ENCODE results near the gene ZNF439.

ZNF439 gene

GRCh38 chr19:11881151-11881800, 32.8 kb downstream of the ZNF439 start:
- no peak for TF ChIP-seq EZH2 (IDR thresholded peaks at IDR 0.05; ENCODE audit: borderline replicate concordance, low read depth, low read length, severe bottlenecking)
- TF ChIP-seq CTCF (IDR thresholded peaks at IDR 0.05; ENCODE audit: borderline replicate concordance, extremely low read depth, low read length, poor library complexity, severe bottlenecking), result peak; percentile 93
- Histone ChIP-seq H3K4me2 (ENCODE audit: insufficient read depth, low read length) (peak overlapping the region; percentile 32; the same call in 1 of the 2 replicates), H3K36me3 (ENCODE audit: insufficient read depth, low read length) (no peaks in the 10 kb centered on the region), H3K79me2 (ENCODE audit: insufficient read depth, low read length) (no peaks in the 10 kb centered on the region), H2AFZ (ENCODE audit: low read depth, low read length) (no peak overlapping the region), H3K9ac (ENCODE audit: low read depth, low read length) (no peak overlapping the region), H3K4me3 (ENCODE audit: low read depth in 1 of 2, low read length in 2 of 2) (no peak overlapping the region), H3K27ac (ENCODE audit: low read length) (no peak overlapping the region), H3K4me1 (ENCODE audit: insufficient read depth, low read length) (peaks cover 3% of the 10 kb centered on the region; the same call in 1 of the 2 replicates), H3K9me3 (ENCODE audit: insufficient read depth, low read length, severe bottlenecking) (no peaks in the 10 kb centered on the region), H4K20me1 (ENCODE audit: insufficient read depth, low read length) (no peaks in the 10 kb centered on the region), H3K27me3 (ENCODE audit: insufficient read depth, low read length, poor library complexity) (no peaks in the 10 kb centered on the region)
- DNase-seq, result peak; percentile 75
- ATAC-seq (ENCODE audit: insufficient read depth, low read depth), result peak; percentile 90

GRCh38 chr19:11882606-11883005, 34.1 kb downstream of the ZNF439 start:
- Histone ChIP-seq H3K4me3 (ENCODE audit: low read depth in 1 of 2, low read length in 2 of 2) (no peak overlapping the region), H3K27ac (ENCODE audit: low read length) (no peak overlapping the region), H3K27me3 (ENCODE audit: insufficient read depth, low read length, poor library complexity) (no peaks in the 10 kb centered on the region), H4K20me1 (ENCODE audit: insufficient read depth, low read length) (no peaks in the 10 kb centered on the region), H3K9ac (ENCODE audit: low read depth, low read length) (no peak overlapping the region), H3K79me2 (ENCODE audit: insufficient read depth, low read length) (no peaks in the 10 kb centered on the region), H3K36me3 (ENCODE audit: insufficient read depth, low read length) (no peaks in the 10 kb centered on the region), H3K4me1 (ENCODE audit: insufficient read depth, low read length) (peaks cover 11% of the 10 kb centered on the region), H3K9me3 (ENCODE audit: insufficient read depth, low read length, severe bottlenecking) (no peaks in the 10 kb centered on the region), H2AFZ (ENCODE audit: low read depth, low read length) (no peak overlapping the region), H3K4me2 (ENCODE audit: insufficient read depth, low read length) (no peak overlapping the region)
- no peak for DNase-seq
- ATAC-seq (ENCODE audit: insufficient read depth, low read depth), result no peak
- no peak for TF ChIP-seq EZH2 (IDR thresholded peaks at IDR 0.05; ENCODE audit: borderline replicate concordance, low read depth, low read length, severe bottlenecking)
- no peak for TF ChIP-seq CTCF (IDR thresholded peaks at IDR 0.05; ENCODE audit: borderline replicate concordance, extremely low read depth, low read length, poor library complexity, severe bottlenecking)

- peak overlapping the region; percentile 71; the same call in 1 of the 2 replicates for H3K9ac ChIP-seq (ENCODE audit: low read depth, low read length)
- peak overlapping the region in 1 of 2 experiments; percentile 81; a peak in 3 of 4 replicates for H3K4me3 ChIP-seq (ENCODE audit: low read depth in 1 of 2, low read length in 2 of 2)
- H3K36me3 ChIP-seq (ENCODE audit: insufficient read depth, low read length), result no peaks in the 10 kb centered on the region
- no peak for DNase-seq
- peaks cover 24% of the 10 kb centered on the region for H3K4me1 ChIP-seq (ENCODE audit: insufficient read depth, low read length)
- no peaks in the 10 kb centered on the region for H4K20me1 ChIP-seq (ENCODE audit: insufficient read depth, low read length)
- H3K79me2 ChIP-seq (ENCODE audit: insufficient read depth, low read length), result peaks cover 2% of the 10 kb centered on the region; the same call in 1 of the 2 replicates
- H3K27me3 ChIP-seq (ENCODE audit: insufficient read depth, low read length, poor library complexity), result no peaks in the 10 kb centered on the region
- peak overlapping the region; percentile 89 for H3K4me2 ChIP-seq (ENCODE audit: insufficient read depth, low read length)
- H3K27ac ChIP-seq (ENCODE audit: low read length), result peak overlapping the region; percentile 50; the same call in 1 of the 2 replicates
- no peaks in the 10 kb centered on the region for H3K9me3 ChIP-seq (ENCODE audit: insufficient read depth, low read length, severe bottlenecking)
- ATAC-seq (ENCODE audit: insufficient read depth, low read depth), result peak; percentile 39; the same call in 2 of the 3 replicates
- peak overlapping the region; percentile 91 for H2AFZ ChIP-seq (ENCODE audit: low read depth, low read length)
- TF ChIP-seq CTCF (IDR thresholded peaks at IDR 0.05; ENCODE audit: borderline replicate concordance, extremely low read depth, low read length, poor library complexity, severe bottlenecking) (no peak), EZH2 (IDR thresholded peaks at IDR 0.05; ENCODE audit: borderline replicate concordance, low read depth, low read length, severe bottlenecking) (no peak)
These were observed 38.7 kb downstream of the ZNF439 start for GRCh38 chr19:11887234-11887610.

Measured in DND-41 (cell line).